Femur (tissue), 1 donor: ENCODE measurements around the gene MEA1.
"Not testable (repeated sequence)": the region's sequence is repeated elsewhere in the genome, so short reads cannot be mapped to it uniquely, and the experiment has no call there.

Experiments
- DNase-seq: peaks from one replicate; pipeline ENCODE4 v3.0.0-alpha.2; 2017

Gene MEA1

DNA sequence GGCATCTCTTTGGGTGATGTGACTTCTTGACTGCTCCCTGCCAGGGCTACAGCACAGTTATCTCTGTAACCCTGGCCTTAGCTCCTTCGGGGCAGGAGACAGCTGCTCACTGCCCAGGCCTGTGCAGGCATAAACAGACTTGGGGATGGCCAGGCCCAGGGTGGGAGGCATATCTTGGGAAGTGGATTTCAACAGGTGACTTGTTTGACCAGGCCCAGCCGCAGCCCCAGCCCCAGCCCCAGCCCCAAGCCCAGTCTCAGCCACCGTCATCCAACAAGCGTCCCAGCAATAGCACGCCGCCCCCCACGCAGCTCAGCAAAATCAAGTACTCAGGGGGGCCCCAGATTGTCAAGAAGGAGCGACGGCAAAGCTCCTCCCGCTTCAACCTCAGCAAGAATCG, 7.5 kb downstream of the MEA1 start:
- DNase-seq, result no peak

DNA sequence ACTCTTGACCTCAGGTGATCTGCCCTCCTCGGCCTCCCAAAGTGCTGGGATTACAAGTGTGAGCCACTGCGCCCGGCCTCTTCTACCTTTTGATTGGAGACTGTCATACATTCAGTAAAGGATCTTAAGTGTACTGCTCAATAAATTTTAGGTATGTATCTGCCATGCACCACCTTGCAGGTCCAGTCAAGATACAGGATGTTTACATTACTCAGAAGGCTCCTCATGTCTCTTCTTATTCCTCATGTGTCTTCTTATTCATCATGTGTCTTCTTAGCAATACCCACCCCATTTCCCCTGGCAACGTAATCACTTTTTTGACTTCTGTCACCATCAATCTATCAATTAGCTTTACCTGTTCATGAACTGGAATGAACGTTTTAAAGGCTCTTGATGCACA, 7.9 kb downstream of the MEA1 start:
- DNase-seq, result no peak

DNA sequence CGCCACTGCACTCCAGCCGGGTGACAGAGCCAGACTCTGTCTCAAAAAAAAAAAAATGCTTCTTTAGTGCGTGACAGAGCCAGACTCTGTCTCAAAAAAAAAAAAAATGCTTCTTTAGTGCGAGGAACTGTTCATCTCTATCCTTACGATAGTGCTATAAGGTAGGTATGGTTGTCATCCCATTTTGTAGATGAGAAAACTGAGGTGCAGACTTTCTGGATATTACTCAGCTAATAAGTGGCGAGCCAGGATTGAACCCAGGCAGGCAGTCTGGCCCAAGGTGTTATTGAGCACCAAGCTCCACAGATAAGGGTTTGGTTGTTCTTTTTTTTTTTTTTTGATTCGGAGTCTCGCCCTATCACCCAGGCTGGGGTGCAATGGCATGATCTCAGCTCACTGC, 11.9 kb downstream of the MEA1 start:
- no peak for DNase-seq

GRCh38 chr6:42998205-42998604, 15.5 kb downstream of the MEA1 start:
- DNase-seq, result not testable (repeated sequence)

GRCh38 chr6:42996513-42996912, 17.2 kb downstream of the MEA1 start:
- DNase-seq, result no peak

DNA sequence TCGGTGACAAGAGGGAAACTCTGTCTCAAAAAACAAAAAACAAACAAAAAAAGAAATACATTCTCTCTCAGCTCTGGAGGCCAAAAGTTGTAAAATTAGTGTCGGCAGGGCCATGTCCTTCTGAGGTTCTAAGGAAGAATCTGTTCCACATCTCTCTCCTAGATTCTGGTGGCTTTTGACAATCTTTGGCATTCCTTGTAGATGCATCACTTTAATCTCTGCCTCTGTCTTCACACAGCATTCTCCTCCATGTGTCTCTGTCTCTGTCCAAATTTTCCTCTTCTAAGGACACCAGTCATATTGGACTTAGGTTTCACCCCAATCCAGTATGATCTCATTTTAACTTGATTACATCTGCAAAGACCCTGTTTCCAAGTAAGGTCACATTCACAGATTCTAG, 20.3 kb downstream of the MEA1 start:
- DNase-seq, result no peak

DNA sequence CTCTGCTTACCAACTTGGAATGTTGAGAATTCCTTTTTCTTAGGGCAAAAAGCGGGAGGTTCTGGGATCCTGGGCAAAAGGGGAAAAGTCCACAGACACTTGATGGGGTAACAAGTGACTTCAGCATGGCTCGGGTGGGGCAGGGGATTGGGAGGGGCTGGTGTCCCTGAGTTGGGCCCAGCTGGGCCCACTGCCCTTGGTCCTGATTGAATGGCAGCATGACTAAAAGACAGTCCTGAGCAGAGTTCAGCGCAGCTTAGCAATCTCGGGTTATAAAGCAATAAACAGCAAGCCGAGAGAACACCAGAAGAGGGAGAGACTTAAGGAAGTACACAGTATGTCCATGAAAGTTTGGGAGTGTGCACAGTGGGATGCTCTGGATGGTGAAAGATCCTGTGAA, 23.8 kb downstream of the MEA1 start:
- no peak for DNase-seq

- no peak for DNase-seq
These were observed 25.2 kb downstream of the MEA1 start for GRCh38 chr6:42988486-42989020.

- no peak for DNase-seq
These were observed 26.0 kb downstream of the MEA1 start for GRCh38 chr6:42987533-42988451.

DNA sequence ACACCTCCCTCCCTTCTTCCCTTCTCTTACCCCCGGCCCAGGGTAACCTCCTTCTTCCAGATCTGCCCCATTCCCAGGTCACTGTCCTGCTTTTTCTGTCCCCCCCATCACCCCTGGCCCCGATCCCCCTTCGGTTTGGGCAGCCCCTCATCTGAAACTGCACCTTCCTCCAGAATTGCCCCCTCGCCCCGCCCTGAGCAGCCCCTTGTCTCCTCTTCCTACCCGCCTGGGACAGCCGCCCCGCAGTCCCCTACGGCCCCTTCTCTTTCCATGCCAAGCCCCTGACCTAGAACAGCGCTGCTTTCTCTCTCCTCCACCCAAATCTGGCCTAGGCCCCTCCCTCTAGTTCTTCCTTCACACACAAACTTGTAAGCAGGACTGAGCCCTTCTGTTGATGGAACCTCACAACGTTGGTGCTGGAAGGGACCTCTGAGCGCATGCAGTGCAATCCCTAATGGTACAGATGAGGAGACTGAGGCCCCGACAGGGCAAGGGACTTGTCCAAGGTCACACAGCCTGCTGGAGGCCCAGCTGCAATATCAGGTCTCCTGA, 28.7 kb downstream of the MEA1 start:
- DNase-seq, result no peak

DNA sequence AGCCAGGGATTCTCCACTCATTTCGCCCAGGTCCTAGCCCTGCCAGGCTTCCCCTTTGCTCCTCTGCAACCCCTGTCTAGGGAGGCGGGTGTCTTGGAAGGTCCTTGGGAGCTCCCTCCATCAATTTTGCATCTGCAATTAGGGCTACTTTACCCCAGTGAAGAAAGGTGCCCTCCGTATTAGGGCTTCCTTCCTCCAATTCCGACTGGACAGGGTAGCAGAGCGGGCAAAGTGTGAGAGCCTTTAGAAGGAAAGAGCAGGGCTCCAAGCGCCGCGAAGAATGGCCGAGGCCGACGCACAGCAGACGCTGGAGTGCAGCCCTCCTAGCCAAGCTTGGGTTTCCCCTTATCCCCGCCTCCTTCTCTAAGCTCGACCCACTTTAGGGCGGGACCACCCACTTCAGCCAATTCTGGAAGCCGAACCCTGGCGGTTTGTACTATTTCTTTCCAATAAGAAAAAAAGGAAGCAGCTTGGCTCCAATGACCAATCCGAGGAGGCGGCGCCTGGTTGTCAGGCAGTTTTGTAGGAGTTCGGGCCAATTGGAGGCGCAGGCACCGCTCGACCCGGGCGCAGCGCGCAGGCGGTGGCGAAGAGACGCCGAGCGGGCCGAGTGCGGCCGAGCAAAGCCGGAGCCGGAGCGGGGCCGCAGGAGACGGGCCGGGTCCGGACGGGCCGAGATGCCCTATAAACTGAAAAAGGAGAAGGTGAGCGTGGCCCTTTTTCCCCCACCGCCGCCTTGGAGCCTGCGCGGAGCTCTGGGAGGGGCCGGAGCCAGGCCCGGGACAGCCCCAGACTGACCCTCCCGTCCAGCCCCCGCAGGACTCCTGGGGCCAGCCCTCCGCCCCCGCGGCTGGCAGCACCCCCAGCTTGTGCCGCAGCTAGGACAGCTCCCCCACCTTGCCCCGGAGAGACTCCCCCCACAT, 29.5 kb downstream of the MEA1 start, which contains the start of gene PPP2R5D:
TSS of gene PPP2R5D (plus strand) at position 570 of the 923 bp plus-strand sequence. CDS start at position 678, 108 bp downstream.
- peak; percentile 99 for DNase-seq

- DNase-seq, result no peak
These were observed 31.9 kb downstream of the MEA1 start for GRCh38 chr6:42981836-42982235.

- DNase-seq, result no peak
These were observed 34.1 kb downstream of the MEA1 start for GRCh38 chr6:42979523-42980177.

- peak; percentile 93 for DNase-seq
These were observed 34.8 kb downstream of the MEA1 start, which contains the start of gene PEX6 for GRCh38 chr6:42978839-42979522. TSS of gene PEX6 (minus strand) at chr6:42979181. CDS start at chr6:42979150, 31 bp downstream.

GRCh38 chr6:42978487-42978838, 35.3 kb downstream of the MEA1 start:
- peak; percentile 44 for DNase-seq

DNA sequence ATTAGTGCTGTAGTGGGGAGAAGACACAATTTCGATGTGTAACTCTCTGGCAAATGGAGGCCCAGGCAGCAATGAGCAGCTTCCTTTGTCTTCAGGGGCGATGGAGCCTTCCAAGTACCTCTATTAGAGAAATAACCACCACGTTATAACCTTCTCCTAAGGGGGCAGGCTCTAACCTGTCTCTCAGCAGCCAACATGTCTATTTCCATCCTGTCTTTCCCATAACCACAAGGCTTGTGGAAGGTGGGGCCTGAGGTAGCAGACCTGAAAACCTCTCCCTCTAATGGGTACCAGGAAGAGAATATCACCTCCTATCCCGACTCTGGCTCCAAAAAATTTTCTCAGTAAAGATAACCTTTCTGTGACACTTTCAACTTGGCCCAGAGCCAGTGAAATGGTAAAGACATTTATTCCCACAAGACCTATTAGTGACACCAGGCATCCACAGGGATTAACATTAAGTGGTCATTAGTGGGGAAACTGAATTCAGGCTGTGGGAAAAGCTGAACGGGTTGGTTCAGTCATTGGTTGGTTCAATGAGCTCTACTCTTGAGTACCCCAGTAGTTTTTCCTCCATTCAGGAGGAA, 38.7 kb downstream of the MEA1 start:
- DNase-seq, result no peak

- DNase-seq, result no peak
These were observed 39.8 kb downstream of the MEA1 start for GRCh38 chr6:42973926-42974325.

DNA sequence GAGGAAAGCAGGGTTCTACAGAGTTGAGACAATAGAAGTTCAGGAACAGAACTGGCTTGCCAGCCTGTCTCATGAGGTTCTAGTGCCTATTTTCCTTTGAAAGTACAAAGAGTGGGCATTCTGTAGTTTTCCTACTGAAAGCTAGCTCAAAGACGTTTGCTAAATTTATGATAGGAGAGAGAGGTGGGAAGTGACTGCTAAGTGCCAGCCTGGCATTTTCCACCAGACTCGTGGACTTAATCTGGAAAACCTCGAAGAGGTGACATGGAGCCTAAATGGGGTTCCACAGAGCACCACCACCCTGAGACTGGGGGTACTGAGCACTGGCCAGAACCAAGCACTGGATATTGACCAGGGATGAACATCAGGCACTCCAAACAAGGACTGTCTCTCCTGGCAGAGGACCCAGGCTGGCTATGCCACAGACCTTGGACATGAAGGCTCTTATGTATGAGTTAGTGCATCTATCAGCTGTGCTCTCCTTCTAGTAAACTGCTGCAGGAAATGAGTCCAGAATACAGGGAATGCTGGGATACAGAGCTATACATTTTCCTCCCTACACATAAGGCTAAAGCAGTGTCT, 41.9 kb downstream of the MEA1 start:
- DNase-seq, result no peak

DNA sequence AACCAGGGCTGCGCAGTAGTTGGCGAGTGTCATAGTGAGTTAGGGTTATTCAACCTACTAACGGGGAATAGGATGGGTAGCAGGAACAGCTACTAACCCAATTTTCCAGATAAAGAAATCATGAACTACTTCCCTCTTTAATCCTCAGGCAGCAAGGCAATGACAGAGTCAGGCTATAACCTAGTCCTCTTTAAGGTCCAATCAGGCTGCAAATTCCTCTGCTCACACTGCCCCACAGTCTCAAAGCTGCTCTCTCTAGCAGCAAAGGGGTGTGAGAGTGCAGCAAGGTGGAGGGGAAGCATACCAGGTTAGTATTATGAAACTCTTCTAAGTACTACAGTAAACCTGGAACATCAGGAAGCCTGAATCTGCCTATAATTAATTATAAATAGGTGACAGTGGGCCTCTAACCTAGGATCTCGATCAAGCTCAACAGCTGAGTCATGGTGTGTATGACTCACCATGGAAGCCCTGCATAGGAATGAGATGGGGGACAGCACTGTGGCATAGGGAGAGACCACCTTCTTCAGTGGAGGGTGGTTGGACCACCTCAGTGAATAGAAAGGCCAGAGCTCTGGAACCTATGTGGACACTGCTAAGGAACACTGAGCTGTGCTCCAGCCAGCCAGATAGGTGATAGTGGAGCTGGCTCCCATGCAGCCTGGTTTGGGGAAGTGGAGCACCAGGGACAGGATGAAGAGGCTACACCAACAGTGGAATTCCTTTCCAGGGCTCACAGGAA, 42.7 kb downstream of the MEA1 start:
- no peak for DNase-seq

DNA sequence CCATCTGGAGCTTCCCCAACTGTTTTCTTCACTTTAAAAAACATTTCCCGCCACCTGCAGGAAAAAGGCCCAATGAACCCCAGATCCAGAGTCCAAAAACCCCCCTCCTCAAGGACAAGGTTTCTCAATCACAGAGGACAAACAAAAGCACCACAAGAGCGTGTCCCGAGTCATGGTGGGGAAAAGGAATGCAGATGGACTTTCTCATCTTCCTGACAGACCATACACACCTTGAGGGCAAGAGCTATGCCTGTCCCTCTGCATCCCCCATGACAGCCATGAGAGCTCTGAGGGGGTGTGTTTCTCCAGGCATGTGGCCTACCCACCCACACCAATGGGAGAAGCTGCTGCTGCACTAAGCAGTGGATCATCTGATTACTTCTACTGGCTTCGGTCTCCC, 43.8 kb downstream of the MEA1 start:
- no peak for DNase-seq
